B cell (primary cell): ENCODE measurements around the gene PHF20. TPM values are rescaled to one million over a fixed set of nuclear protein-coding genes. Genes with fewer than 3 reads are reported as not detected.

Source experiments
- ATAC-seq: fragments of 200-7000 bp; cut with Tn5 transposase; one replicate; pipeline ENCODE4 v1.10.0; 2021; ENCODE audit warnings: low read depth, mild to moderate bottlenecking, moderate number of reproducible peaks, moderate library complexity
- CTCF ChIA-PET: fragments of 350-600 bp; sonication (Branson Sonifier 250); formaldehyde crosslinking; loops from one replicate; lab custom pipeline; 2021; ENCODE audit warnings: antibody characterized with exemption, inconsistent platforms; lab: Charles Lee
- POLR2A ChIA-PET: fragments of 350-600 bp; sonication (Branson Sonifier 250); formaldehyde crosslinking; loops from one replicate; lab custom pipeline; 2021; ENCODE audit warnings: antibody characterized with exemption; lab: Charles Lee
- DNase-seq: peaks from one replicate; pipeline ENCODE4 v3.0.0; 2013
- H2AFZ ChIP-seq: 2 replicates; pipeline ENCODE4 v1.6.1; 2012; ENCODE audit warnings: mild to moderate bottlenecking, low read depth, low read length; ENCODE audit not compliant: insufficient read depth, poor library complexity, severe bottlenecking
- H3K27ac ChIP-seq, 2 donors: 1 replicate in 1 of 2; 2 replicates in 1 of 2; pipeline ENCODE4 v1.5.1; 2012 to 2013; ENCODE audit warnings: low read length in 2 of 2, mild to moderate bottlenecking in 2 of 2, moderate library complexity in 1 of 2
- H3K27me3 ChIP-seq, 4 experiments: fragments of 200-600 bp in 1 of 4; sonication (generic) in 1 of 4; replicated peaks in 1 of 4; 1 replicate in 2 of 4; 2 replicates in 2 of 4; pipeline versions ENCODE4 v1.6.1 to v1.7.0; 2013 to 2016; ENCODE audit warnings: low read length in 3 of 4, mild to moderate bottlenecking in 2 of 4, mixed read lengths in 1 of 4, moderate library complexity in 1 of 4; ENCODE audit not compliant: insufficient read depth in 4 of 4, control insufficient read depth in 3 of 4; ENCODE audit errors: control extremely low read depth in 1 of 4
- H3K36me3 ChIP-seq, 2 experiments: replicated peaks in 1 of 2; 1 replicate in 1 of 2; 2 replicates in 1 of 2; pipeline versions ENCODE4 v1.6.1 to v1.7.1; 2013; ENCODE audit warnings: low read length in 1 of 2; ENCODE audit not compliant: insufficient read depth in 2 of 2, control insufficient read depth in 1 of 2; ENCODE audit errors: control extremely low read depth in 1 of 2, extremely low read depth in 1 of 2
- H3K4me1 ChIP-seq, 2 donors: fragments of 200-600 bp in 1 of 2; sonication (generic) in 1 of 2; 1 replicate in 1 of 2; 2 replicates in 1 of 2; pipeline versions ENCODE4 v1.5.1 to v1.6.1; 2013 to 2017; ENCODE audit warnings: low read length in 2 of 2; ENCODE audit not compliant: control insufficient read depth in 2 of 2, insufficient read depth in 2 of 2
- H3K4me2 ChIP-seq: replicated peaks from 2 replicates; pipeline ENCODE3; 2012; ENCODE audit warnings: mild to moderate bottlenecking, low read depth, low read length; ENCODE audit not compliant: poor library complexity, severe bottlenecking
- H3K4me3 ChIP-seq, 5 experiments: fragments of 200-600 bp in 1 of 5; sonication (generic) in 1 of 5; 1 replicate in 3 of 5; 2 replicates in 2 of 5; pipeline versions ENCODE4 v1.5.1 to v1.7.0; 2011 to 2016; ENCODE audit warnings: low read length in 4 of 5, mild to moderate bottlenecking in 4 of 5, low read depth in 2 of 5, control low read depth in 1 of 5, moderate library complexity in 1 of 5; ENCODE audit not compliant: insufficient read depth in 1 of 5; ENCODE audit errors: control extremely low read depth in 1 of 5, extremely low read depth in 1 of 5
- H3K79me2 ChIP-seq: fragments of 200-600 bp; sonication (generic); one replicate; pipeline ENCODE4 v1.6.0; 2016; ENCODE audit warnings: low read length; ENCODE audit not compliant: control insufficient read depth, insufficient read depth
- H3K9ac ChIP-seq: fragments of 200-600 bp; sonication (generic); 2 replicates; pipeline ENCODE4 v1.6.1; 2017; ENCODE audit warnings: mild to moderate bottlenecking, low read length, moderate library complexity
- H3K9me3 ChIP-seq, 3 donors: one replicate each; pipeline versions ENCODE4 v1.6.1 to v1.7.1; 2013; ENCODE audit warnings: low read length in 2 of 3; ENCODE audit not compliant: control insufficient read depth in 2 of 3, insufficient read depth in 1 of 3; ENCODE audit errors: control extremely low read depth in 1 of 3
- H4K20me1 ChIP-seq: 2 replicates; pipeline ENCODE4 v1.6.0; 2012; ENCODE audit warnings: mild to moderate bottlenecking, low read length; ENCODE audit not compliant: insufficient read depth, control insufficient read depth, poor library complexity, severe bottlenecking
- H3K27ac Mint-ChIP-seq: one replicate; pipeline ENCODE4 v1.8.0; 2021; ENCODE audit warnings: mixed read lengths
- H3K27me3 Mint-ChIP-seq: one replicate; pipeline ENCODE4 v1.8.0; 2021; ENCODE audit warnings: mixed read lengths
- H3K4me1 Mint-ChIP-seq: one replicate; pipeline ENCODE4 v1.8.0; 2021; ENCODE audit warnings: mixed read lengths
- H3K4me3 Mint-ChIP-seq: one replicate; pipeline ENCODE4 v1.8.0; 2021; ENCODE audit warnings: mixed read lengths
- H3K9me3 Mint-ChIP-seq: one replicate; pipeline ENCODE4 v1.8.0; 2022; ENCODE audit warnings: mixed read lengths; ENCODE audit not compliant: insufficient read depth
- CTCF ChIP-seq: fragments of 200-600 bp; IDR thresholded peaks from one replicate; pipeline ENCODE4 v1.8.0; 2022; ENCODE audit warnings: antibody characterized with exemption, mild to moderate bottlenecking
- EZH2 ChIP-seq: IDR thresholded peaks from 2 replicates; pipeline ENCODE4 v1.6.1; 2012; ENCODE audit warnings: borderline replicate concordance, low read depth, mild to moderate bottlenecking, moderate library complexity, low read length; ENCODE audit not compliant: insufficient read depth, poor library complexity, severe bottlenecking
- WGBS: methylation state at CpG from one replicate; pipeline ENCODE4 v1.1.5; 2013; ENCODE audit warnings: missing lambda C conversion rate; ENCODE audit not compliant: insufficient coverage; 5-methylcytosine and 5-hydroxymethylcytosine counted together
- intact Hi-C: fragments of 100-400 bp; cut with micrococcal nuclease; formaldehyde crosslinking; loops from one replicate; pipeline ENCODE4 v1.10.0; 2022
- polyA plus RNA-seq: library from polyadenylated mRNA; depleted of rRNA; stranded (reverse); fragments of >200 nt; gene quantifications from 2 replicates; pipeline ENCODE4 v1.2.3, GENCODE V29; 2012
- total RNA-seq, 2 donors: library from RNA; stranded (reverse); fragments of 120-200 nt in 1 of 2; gene quantifications; 1 replicate in 1 of 2; 2 replicates in 1 of 2; pipeline versions ENCODE4 v1.2.3 to v1.2.4, GENCODE V29; 2013 to 2022

The PHF20 gene
- total and polyA plus RNA-seq, 2 donors (not counting 1 experiment from before 2014, with no cell fraction given) = 53.6 to 92.3 TPM

GRCh38 chr20:35791097-35791496 lies 19.3 kb downstream of the PHF20 start:
- ChIA-PET POLR2A (no interaction called here), CTCF (no interaction called here)
- Histone ChIP-seq H3K4me3 (no peak overlapping the region), H3K79me2 (peaks cover 94% of the 10 kb centered on the region), H3K9me3 (no peaks in the 10 kb centered on the region), H3K27me3 (no peaks in the 10 kb centered on the region), H3K9ac (no peak overlapping the region), H3K4me2 (no peak overlapping the region), H2AFZ (no peak overlapping the region), H3K4me1 (peaks cover 3 to 4% of the 10 kb centered on the region in 2 donors), H3K36me3 (peaks cover 1 to 13% of the 10 kb centered on the region in 2 experiments), H3K27ac (no peak overlapping the region), H4K20me1 (peaks cover 31% of the 10 kb centered on the region)
- Mint-ChIP-seq H3K27ac (no peak overlapping the region), H3K4me1 (peaks cover 18% of the 10 kb centered on the region), H3K4me3 (no peak overlapping the region), H3K9me3 (no peaks in the 10 kb centered on the region), H3K27me3 (no peaks in the 10 kb centered on the region)
- TF ChIP-seq CTCF = no peak
- no peak for TF ChIP-seq EZH2
- intact Hi-C loops = no loop called here
- no CpG with 5 or more reads among the region's 5 CpGs for WGBS
- ATAC-seq = no peak
- DNase-seq = no peak

- H3K4me3 ChIP-seq = no peak overlapping the region
- DNase-seq (no peak), ATAC-seq (no peak)
- Mint-ChIP-seq H3K27ac (peak overlapping the region; percentile 60), H3K4me3 (no peak overlapping the region), H3K4me1 (peaks cover 23% of the 10 kb centered on the region), H3K9me3 (no peaks in the 10 kb centered on the region), H3K27me3 (no peaks in the 10 kb centered on the region)
- ChIA-PET POLR2A (interaction anchor here (0.5 kb wide), 1 partner anchor 16 kb away, joined by 9 read pairs; no protein-coding TSS in a partner anchor), CTCF (no interaction called here)
- H3K36me3 ChIP-seq = peaks cover 1 to 13% of the 10 kb centered on the region in 2 experiments
- H2AFZ ChIP-seq = no peak overlapping the region
- intact Hi-C loops = no loop called here
- H3K9ac ChIP-seq = no peak overlapping the region
- 100% methylated on average over 1 of the region's 3 CpGs for WGBS
- peaks cover 25% of the 10 kb centered on the region for H4K20me1 ChIP-seq
- peaks cover 89% of the 10 kb centered on the region for H3K79me2 ChIP-seq
- no peaks in the 10 kb centered on the region for H3K9me3 ChIP-seq
- H3K4me2 ChIP-seq = no peak overlapping the region
- no peaks in the 10 kb centered on the region for H3K27me3 ChIP-seq
- peaks cover 10 to 11% of the 10 kb centered on the region in 2 donors for H3K4me1 ChIP-seq
- peak overlapping the region in 1 of 2 donors; percentile 27 for H3K27ac ChIP-seq
- TF ChIP-seq CTCF (no peak), EZH2 (no peak)
Measured at GRCh38 chr20:35791821-35792220, 20.0 kb downstream of the PHF20 start.
